Activated B cell treated with CpG ODN at 0.5 μM for 24 hours (primary cell): Measurements from ENCODE around the gene GADD45G. TPM values are rescaled to one million over a fixed set of nuclear protein-coding genes. Genes with fewer than 3 reads are reported as not detected.

Experiments
- ATAC-seq: fragments of 200-7000 bp; cut with Tn5 transposase; one replicate; pipeline ENCODE4 v1.10.0; 2021; ENCODE audit warnings: low read depth, mild to moderate bottlenecking, moderate library complexity
- CTCF ChIA-PET: fragments of 350-600 bp; sonication (Branson Sonifier 250); formaldehyde crosslinking; loops from one replicate; lab custom pipeline; 2021; ENCODE audit warnings: antibody characterized with exemption; lab: Charles Lee
- POLR2A ChIA-PET: fragments of 350-600 bp; sonication (Branson Sonifier 250); formaldehyde crosslinking; loops from one replicate; lab custom pipeline; 2021; ENCODE audit warnings: antibody characterized with exemption; lab: Charles Lee
- DNase-seq: peaks from one replicate; pipeline ENCODE4 v3.0.0; 2022
- H3K27ac Mint-ChIP-seq: one replicate; pipeline ENCODE4 v1.8.0; 2020; ENCODE audit warnings: mixed read lengths
- H3K27me3 Mint-ChIP-seq: one replicate; pipeline ENCODE4 v1.8.0; 2021; ENCODE audit warnings: mixed read lengths
- H3K36me3 Mint-ChIP-seq: one replicate; pipeline ENCODE4 v1.8.0; 2021; ENCODE audit warnings: low read depth, mixed read lengths
- H3K4me1 Mint-ChIP-seq: one replicate; pipeline ENCODE4 v1.8.0; 2021; ENCODE audit warnings: mixed read lengths
- H3K4me3 Mint-ChIP-seq: one replicate; pipeline ENCODE4 v1.8.0; 2020; ENCODE audit warnings: mild to moderate bottlenecking, mixed read lengths
- H3K9me3 Mint-ChIP-seq: one replicate; pipeline ENCODE4 v1.8.0; 2020; ENCODE audit warnings: mixed read lengths
- CTCF ChIP-seq: fragments of 200-600 bp; IDR thresholded peaks from one replicate; pipeline ENCODE4 v1.8.0; 2022; ENCODE audit warnings: antibody characterized with exemption, mild to moderate bottlenecking
- intact Hi-C: fragments of 100-400 bp; cut with micrococcal nuclease; formaldehyde crosslinking; loops from one replicate; pipeline ENCODE4 v1.15.1; 2024
- total RNA-seq: library from RNA; stranded (reverse); gene quantifications from 2 replicates; pipeline ENCODE4 v1.2.3, GENCODE V29; 2022

GADD45G gene
- total RNA-seq, 1 donor from 2014 or later: 7.6 TPM

- H3K9me3 Mint-ChIP-seq: no peaks in the 10 kb centered on the region
- H3K27ac Mint-ChIP-seq: no peak overlapping the region
- POLR2A ChIA-PET: no interaction called here
- no peak overlapping the region for H3K4me3 Mint-ChIP-seq
- no peaks in the 10 kb centered on the region for H3K27me3 Mint-ChIP-seq
- no peak for TF ChIP-seq CTCF
- CTCF ChIA-PET: interaction anchor here (0.6 kb wide), 1 partner anchor 461 kb away, joined by 3 read pairs; no protein-coding TSS in a partner anchor
- no peaks in the 10 kb centered on the region for H3K36me3 Mint-ChIP-seq
- no peak for DNase-seq
- H3K4me1 Mint-ChIP-seq: no peaks in the 10 kb centered on the region
- no peak for ATAC-seq
- intact Hi-C loops: no loop called here
Measured at GRCh38 chr9:89631384-89631783, 26.6 kb downstream of the GADD45G start.

- intact Hi-C loops: no loop called here
- no peak for ATAC-seq
- Mint-ChIP-seq H3K4me1 (no peaks in the 10 kb centered on the region), H3K27me3 (no peaks in the 10 kb centered on the region), H3K27ac (no peak overlapping the region), H3K36me3 (no peaks in the 10 kb centered on the region), H3K9me3 (no peaks in the 10 kb centered on the region), H3K4me3 (no peak overlapping the region)
- no peak for TF ChIP-seq CTCF
- ChIA-PET POLR2A (no interaction called here), CTCF (no interaction called here)
- DNase-seq: no peak
Measured at GRCh38 chr9:89632192-89632733, 27.5 kb downstream of the GADD45G start.

- DNase-seq (no peak), ATAC-seq (no peak)
- H3K4me3 Mint-ChIP-seq: no peak overlapping the region
- intact Hi-C loops: no loop called here
- POLR2A ChIA-PET: no interaction called here
- H3K4me1 Mint-ChIP-seq: no peaks in the 10 kb centered on the region
- H3K9me3 Mint-ChIP-seq: no peaks in the 10 kb centered on the region
- no peak for TF ChIP-seq CTCF
- no peaks in the 10 kb centered on the region for H3K36me3 Mint-ChIP-seq
- no peak overlapping the region for H3K27ac Mint-ChIP-seq
- no peaks in the 10 kb centered on the region for H3K27me3 Mint-ChIP-seq
- CTCF ChIA-PET: no interaction called here
Measured at GRCh38 chr9:89632736-89633135, 27.9 kb downstream of the GADD45G start.

GRCh38 chr9:89633404-89633803 is 28.6 kb downstream of the GADD45G start:
- no peaks in the 10 kb centered on the region for H3K27me3 Mint-ChIP-seq
- POLR2A ChIA-PET: no interaction called here
- CTCF ChIA-PET: no interaction called here
- H3K9me3 Mint-ChIP-seq: no peaks in the 10 kb centered on the region
- intact Hi-C loops: no loop called here
- H3K4me3 Mint-ChIP-seq: no peak overlapping the region
- H3K36me3 Mint-ChIP-seq: no peaks in the 10 kb centered on the region
- H3K4me1 Mint-ChIP-seq: no peaks in the 10 kb centered on the region
- no peak for TF ChIP-seq CTCF
- no peak overlapping the region for H3K27ac Mint-ChIP-seq
- DNase-seq (no peak), ATAC-seq (no peak)

GRCh38 chr9:89633920-89634319 is 29.1 kb downstream of the GADD45G start:
- CTCF ChIA-PET: no interaction called here
- ATAC-seq (no peak), DNase-seq (no peak)
- Mint-ChIP-seq H3K4me3 (no peak overlapping the region), H3K27ac (no peak overlapping the region), H3K36me3 (no peaks in the 10 kb centered on the region), H3K9me3 (no peaks in the 10 kb centered on the region), H3K4me1 (no peaks in the 10 kb centered on the region), H3K27me3 (no peaks in the 10 kb centered on the region)
- no peak for TF ChIP-seq CTCF
- intact Hi-C loops: no loop called here
- POLR2A ChIA-PET: no interaction called here
